ENCODE data around the gene SEZ6L2. TPM values are rescaled to one million over a fixed set of nuclear protein-coding genes. Genes with fewer than 3 reads are reported as not detected.
"Not testable (repeated sequence)": the region's sequence is repeated elsewhere in the genome, so short reads cannot be mapped to it uniquely, and the experiment has no call there.

SEZ6L2 gene
- total and polyA plus RNA-seq, 2 of the 13 experiments (the other 11 are each of a cell fraction or from before 2014, with no cell fraction given): 14.9 to 16.9 TPM

DNA sequence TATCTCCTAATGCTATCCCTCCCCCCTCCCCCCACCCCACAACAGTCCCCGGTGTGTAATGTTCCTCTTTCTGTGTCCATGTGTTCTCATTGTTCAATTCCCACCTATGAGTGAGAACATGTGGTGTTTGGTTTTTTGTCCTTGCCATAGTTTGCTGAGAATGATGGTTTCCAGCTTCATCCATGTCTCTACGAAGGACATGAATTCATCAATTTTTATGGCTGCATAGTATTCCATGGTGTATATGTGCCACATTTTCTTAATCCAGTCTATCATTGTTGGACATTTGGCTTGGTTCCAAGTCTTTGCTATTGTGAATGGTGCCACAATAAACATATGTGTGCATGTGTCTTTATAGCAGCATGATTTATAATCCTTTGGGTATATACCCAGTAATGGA is 32.4 kb upstream of the SEZ6L2 start:
- peaks cover 12% of the 10 kb centered on the region for H3K4me1 ChIP-seq (ENCODE audit: insufficient read depth, low read length)
- FAIRE-seq; in situ Hi-C loops (cut with HindIII; ENCODE audit: extremely low pct_ligation_motif_present, low pct_unique_long_range_greater_than_20kb): not testable (repeated sequence)

DNA sequence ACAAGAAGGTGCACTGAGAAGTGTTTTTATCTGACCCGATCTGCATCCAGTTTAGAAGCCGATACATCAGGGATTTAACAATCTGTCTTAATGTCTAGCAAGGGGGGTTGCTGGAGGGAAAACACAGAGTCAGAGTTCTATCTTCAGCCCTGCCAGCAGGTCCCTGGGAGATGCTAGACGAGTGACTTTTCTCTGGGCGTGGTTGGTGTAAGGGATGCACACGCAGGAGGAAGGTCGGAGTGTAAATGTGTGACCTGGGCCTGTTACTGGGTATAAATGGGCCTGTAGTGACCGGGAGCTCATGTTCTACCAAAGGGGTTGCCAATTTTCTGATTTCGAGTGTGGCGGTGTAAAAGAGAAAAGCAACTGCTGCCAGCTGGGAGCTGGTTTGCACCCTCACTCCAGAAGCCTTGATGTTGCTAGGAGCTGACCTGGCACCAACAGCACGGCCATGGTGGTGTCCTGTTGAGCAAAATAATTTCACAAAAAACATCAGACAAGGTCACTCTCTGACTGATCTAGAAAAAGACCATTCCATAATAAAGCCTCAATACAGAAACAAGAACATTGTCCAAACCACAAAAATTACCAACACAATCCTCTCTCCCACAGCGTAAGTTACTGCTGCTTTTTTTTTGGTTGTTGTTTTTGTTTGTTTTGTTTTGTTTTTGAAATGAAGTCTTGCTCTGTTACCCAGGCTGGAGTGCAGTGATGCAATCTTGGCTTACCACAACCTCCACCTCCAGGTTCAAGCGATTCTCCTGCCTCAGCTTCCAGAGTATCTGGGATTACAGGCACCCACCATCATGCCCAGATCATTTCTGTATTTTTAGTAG is 27.9 kb upstream of the SEZ6L2 start:
- ChIA-PET CTCF (ENCODE audit: low intra/inter-chr PET ratio, low total read pairs) (no interaction called here), POLR2A (interaction anchor here (0.6 to 4.3 kb wide), 18 partner anchors 12 to 248 kb away, joined by 3 to 68 read pairs (median 8); partner anchors contain the start of genes ALDOA, ASPHD1, QPRT and SEZ6L2)
- no peak for ATAC-seq
- Histone ChIP-seq H3K27ac (ENCODE audit: extremely low read length, insufficient read depth, low read length) (peak overlapping the region; percentile 77), H3K36me3 (replicated peaks in 1 of 2; ENCODE audit: control insufficient read depth in 1 of 2, insufficient read depth in 2 of 2, low read length in 2 of 2) (peaks cover 0 to 9% of the 10 kb centered on the region in 2 experiments; a peak in 2 of 5 replicates), H3K9me3 (ENCODE audit: low read length) (no peaks in the 10 kb centered on the region), H3K4me3 (replicated peaks in 1 of 3; ENCODE audit: insufficient read depth in 1 of 3, low read depth in 2 of 3, low read length in 3 of 3) (peak overlapping the region; percentile 68 to 96 (median 87)), H4K20me1 (ENCODE audit: insufficient read depth, low read length) (no peaks in the 10 kb centered on the region), H3K4me1 (ENCODE audit: insufficient read depth, low read length) (peaks cover 31% of the 10 kb centered on the region), H3K27me3 (ENCODE audit: control insufficient read depth in 1 of 2, insufficient read depth in 2 of 2, low read length in 2 of 2) (no peaks in the 10 kb centered on the region), H3K4me2 (ENCODE audit: low read depth, low read length) (peak overlapping the region; percentile 98), H2AFZ (ENCODE audit: low read length) (no peak overlapping the region), H3K79me2 (ENCODE audit: insufficient read depth, low read length) (peaks cover 13% of the 10 kb centered on the region), H3K9ac (ENCODE audit: insufficient read depth, low read depth, low read length) (peak overlapping the region; percentile 83)
- BruUV-seq (replicated peaks): no TSS peak
- no peak for DNase-seq (ENCODE audit: low spot score)
- in situ Hi-C loops (cut with HindIII; ENCODE audit: extremely low pct_ligation_motif_present, low pct_unique_long_range_greater_than_20kb): loop anchor here (5.0 kb wide), 1 partner anchor 35 kb away; the partner anchor contains the start of gene TMEM219
- 40% methylated on average over 12 of the region's 12 CpGs for WGBS (ENCODE audit: low lambda C conversion rate)
- intact Hi-C loops (cut with micrococcal nuclease; ENCODE audit: unreplicated experiment): loop anchor here (5.0 kb wide), 1 partner anchor 35 kb away; the partner anchor contains the start of gene TMEM219
- FAIRE-seq: no peak
- TF ChIP-seq FOXC1 (CRISPR knock-in tag; IDR thresholded peaks at IDR 0.05; ENCODE audit: borderline replicate concordance) (0 out of 2 replicates have a peak, but pooled peaks have one; percentile 5), SMAD9 (CRISPR knock-in tag; IDR thresholded peaks at IDR 0.05) (0 out of 2 replicates have a peak, but pooled peaks have one; percentile 5), HNRNPL (IDR thresholded peaks at IDR 0.05; ENCODE audit: low read depth, low read length) (no peak), CEBPG (CRISPR knock-in tag; IDR thresholded peaks at IDR 0.05) (0 out of 2 replicates have a peak, but pooled peaks have one; percentile 9), ZNF709 (CRISPR knock-in tag; IDR thresholded peaks at IDR 0.05) (0 out of 2 replicates have a peak, but pooled peaks have one; percentile 5), ZNF607 (CRISPR knock-in tag; IDR thresholded peaks at IDR 0.05; ENCODE audit: borderline replicate concordance) (0 out of 2 replicates have a peak, but pooled peaks have one; percentile 22), TEAD3 (CRISPR knock-in tag; optimal IDR thresholded peaks at IDR 0.05; ENCODE audit: borderline replicate concordance) (peak; percentile 14), SUZ12 (IDR thresholded peaks at IDR 0.05; ENCODE audit: low read depth, low read length) (no peak), HNF4G (IDR thresholded peaks at IDR 0.05; ENCODE audit: borderline replicate concordance, low read depth, low read length) (0 out of 2 replicates have a peak, but pooled peaks have one; percentile 5), HNF4G (CRISPR knock-in tag; IDR thresholded peaks at IDR 0.05; ENCODE audit: borderline replicate concordance, low read depth) (no peak), FOXA1 (IDR thresholded peaks at IDR 0.05) (no peak), FOXA1 (CRISPR knock-in tag; IDR thresholded peaks at IDR 0.05) (no peak), GZF1 (CRISPR knock-in tag; IDR thresholded peaks at IDR 0.05) (0 out of 2 replicates have a peak, but pooled peaks have one; percentile 19), NONO (IDR thresholded peaks at IDR 0.05) (no peak), NONO (CRISPR knock-in tag; conservative IDR thresholded peaks at IDR 0.05) (no peak)

More for the DNA sequence above, 32.4 kb upstream of the SEZ6L2 start:
- H3K4me2 ChIP-seq (ENCODE audit: low read depth, low read length); DNase-seq (ENCODE audit: low spot score); intact Hi-C loops (cut with micrococcal nuclease; ENCODE audit: unreplicated experiment); CTCF ChIA-PET (ENCODE audit: low intra/inter-chr PET ratio, low total read pairs); ATAC-seq; POLR2A ChIA-PET; H3K9ac ChIP-seq (ENCODE audit: insufficient read depth, low read depth, low read length); H2AFZ ChIP-seq (ENCODE audit: low read length); H3K4me3 ChIP-seq (replicated peaks in 1 of 3; ENCODE audit: insufficient read depth in 1 of 3, low read depth in 2 of 3, low read length in 3 of 3); H3K36me3 ChIP-seq (replicated peaks in 1 of 2; ENCODE audit: control insufficient read depth in 1 of 2, insufficient read depth in 2 of 2, low read length in 2 of 2); H3K9me3 ChIP-seq (ENCODE audit: low read length); H3K27me3 ChIP-seq (ENCODE audit: control insufficient read depth in 1 of 2, insufficient read depth in 2 of 2, low read length in 2 of 2); H4K20me1 ChIP-seq (ENCODE audit: insufficient read depth, low read length); H3K79me2 ChIP-seq (ENCODE audit: insufficient read depth, low read length); H3K27ac ChIP-seq (ENCODE audit: extremely low read length, insufficient read depth, low read length); BruUV-seq (replicated peaks): not testable (repeated sequence)
- TF ChIP-seq, protein P1, sequence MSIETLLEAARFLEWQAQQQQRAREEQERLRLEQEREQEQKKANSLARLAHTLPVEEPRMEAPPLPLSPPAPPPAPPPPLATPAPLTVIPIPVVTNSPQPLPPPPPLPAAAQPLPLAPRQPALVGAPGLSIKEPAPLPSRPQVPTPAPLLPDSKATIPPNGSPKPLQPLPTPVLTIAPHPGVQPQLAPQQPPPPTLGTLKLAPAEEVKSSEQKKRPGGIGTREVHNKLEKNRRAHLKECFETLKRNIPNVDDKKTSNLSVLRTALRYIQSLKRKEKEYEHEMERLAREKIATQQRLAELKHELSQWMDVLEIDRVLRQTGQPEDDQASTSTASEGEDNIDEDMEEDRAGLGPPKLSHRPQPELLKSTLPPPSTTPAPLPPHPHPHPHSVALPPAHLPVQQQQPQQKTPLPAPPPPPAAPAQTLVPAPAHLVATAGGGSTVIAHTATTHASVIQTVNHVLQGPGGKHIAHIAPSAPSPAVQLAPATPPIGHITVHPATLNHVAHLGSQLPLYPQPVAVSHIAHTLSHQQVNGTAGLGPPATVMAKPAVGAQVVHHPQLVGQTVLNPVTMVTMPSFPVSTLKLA (IDR thresholded peaks at IDR 0.05): peak; percentile 5; the same call in 1 of the 2 replicates
- 77% methylated on average over 2 of the region's 2 CpGs for WGBS (ENCODE audit: low lambda C conversion rate)

Data from HepG2 (cell line).